ENCODE results near the gene LORICRIN.

LORICRIN gene

GRCh38 chr1:153265457-153265856 is 6.0 kb downstream of the LORICRIN start:
- Histone ChIP-seq H3K36me3 (ENCODE audit: control insufficient read depth, insufficient read depth, low read length) (no peaks in the 10 kb centered on the region), H3K4me3 (replicated peaks; ENCODE audit: low read depth, low read length) (no peak overlapping the region), H3K27me3 (replicated peaks; ENCODE audit: control insufficient read depth, insufficient read depth, low read length) (no peaks in the 10 kb centered on the region; the same call in 1 of the 2 replicates)
- no peak for TF ChIP-seq CTCF (IDR thresholded peaks at IDR 0.05; ENCODE audit: insufficient read depth, low read length, poor library complexity, severe bottlenecking)
- no peak for DNase-seq (ENCODE audit: extremely low read depth, insufficient read length)

GRCh38 chr1:153271711-153272110 is 12.2 kb downstream of the LORICRIN start:
- H3K4me3 ChIP-seq (replicated peaks; ENCODE audit: low read depth, low read length): no peak overlapping the region
- TF ChIP-seq CTCF (IDR thresholded peaks at IDR 0.05; ENCODE audit: insufficient read depth, low read length, poor library complexity, severe bottlenecking): no peak
- no peak for DNase-seq (ENCODE audit: extremely low read depth, insufficient read length)
- no peaks in the 10 kb centered on the region for H3K36me3 ChIP-seq (ENCODE audit: control insufficient read depth, insufficient read depth, low read length)
- H3K27me3 ChIP-seq (replicated peaks; ENCODE audit: control insufficient read depth, insufficient read depth, low read length): no peaks in the 10 kb centered on the region

- no peaks in the 10 kb centered on the region for H3K27me3 ChIP-seq (replicated peaks; ENCODE audit: control insufficient read depth, insufficient read depth, low read length)
- no peak for TF ChIP-seq CTCF (IDR thresholded peaks at IDR 0.05; ENCODE audit: insufficient read depth, low read length, poor library complexity, severe bottlenecking)
- DNase-seq (ENCODE audit: extremely low read depth, insufficient read length): no peak
Measured at GRCh38 chr1:153272186-153272585, 12.7 kb downstream of the LORICRIN start.

GRCh38 chr1:153277852-153278251 is 18.4 kb downstream of the LORICRIN start:
- peak; percentile 87 for TF ChIP-seq CTCF (IDR thresholded peaks at IDR 0.05; ENCODE audit: insufficient read depth, low read length, poor library complexity, severe bottlenecking)
- no peak for DNase-seq (ENCODE audit: extremely low read depth, insufficient read length)
- no peak overlapping the region for H3K4me3 ChIP-seq (replicated peaks; ENCODE audit: low read depth, low read length)
- no peaks in the 10 kb centered on the region for H3K36me3 ChIP-seq (ENCODE audit: control insufficient read depth, insufficient read depth, low read length)
- no peaks in the 10 kb centered on the region; the same call in 1 of the 2 replicates for H3K27me3 ChIP-seq (replicated peaks; ENCODE audit: control insufficient read depth, insufficient read depth, low read length)

More at GRCh38 chr1:153272186-153272585, 12.7 kb downstream of the LORICRIN start:
- Histone ChIP-seq H3K4me3 (replicated peaks; ENCODE audit: low read depth, low read length) (no peak overlapping the region), H3K36me3 (ENCODE audit: control insufficient read depth, insufficient read depth, low read length) (no peaks in the 10 kb centered on the region)

GRCh38 chr1:153288634-153289275 is 29.3 kb downstream of the LORICRIN start:
- Histone ChIP-seq H3K4me3 (replicated peaks; ENCODE audit: low read depth, low read length) (no peak overlapping the region), H3K27me3 (replicated peaks; ENCODE audit: control insufficient read depth, insufficient read depth, low read length) (no peaks in the 10 kb centered on the region), H3K36me3 (ENCODE audit: control insufficient read depth, insufficient read depth, low read length) (no peaks in the 10 kb centered on the region)
- no peak for DNase-seq (ENCODE audit: extremely low read depth, insufficient read length)
- TF ChIP-seq CTCF (IDR thresholded peaks at IDR 0.05; ENCODE audit: insufficient read depth, low read length, poor library complexity, severe bottlenecking): peak; percentile 92

- H3K4me3 ChIP-seq (replicated peaks; ENCODE audit: low read depth, low read length): no peak overlapping the region
- H3K27me3 ChIP-seq (replicated peaks; ENCODE audit: control insufficient read depth, insufficient read depth, low read length): no peaks in the 10 kb centered on the region
- H3K36me3 ChIP-seq (ENCODE audit: control insufficient read depth, insufficient read depth, low read length): no peaks in the 10 kb centered on the region
- TF ChIP-seq CTCF (IDR thresholded peaks at IDR 0.05; ENCODE audit: insufficient read depth, low read length, poor library complexity, severe bottlenecking): no peak
- peak; percentile 46 for DNase-seq (ENCODE audit: extremely low read depth, insufficient read length)
Measured at GRCh38 chr1:153291514-153291913, 32.0 kb downstream of the LORICRIN start.

Measured in GM06990 (cell line).